ENCODE measurements around the gene CLDND1.
"Not testable (repeated sequence)": the region's sequence is repeated elsewhere in the genome, so short reads cannot be mapped to it uniquely, and the experiment has no call there.

CLDND1 gene

DNA sequence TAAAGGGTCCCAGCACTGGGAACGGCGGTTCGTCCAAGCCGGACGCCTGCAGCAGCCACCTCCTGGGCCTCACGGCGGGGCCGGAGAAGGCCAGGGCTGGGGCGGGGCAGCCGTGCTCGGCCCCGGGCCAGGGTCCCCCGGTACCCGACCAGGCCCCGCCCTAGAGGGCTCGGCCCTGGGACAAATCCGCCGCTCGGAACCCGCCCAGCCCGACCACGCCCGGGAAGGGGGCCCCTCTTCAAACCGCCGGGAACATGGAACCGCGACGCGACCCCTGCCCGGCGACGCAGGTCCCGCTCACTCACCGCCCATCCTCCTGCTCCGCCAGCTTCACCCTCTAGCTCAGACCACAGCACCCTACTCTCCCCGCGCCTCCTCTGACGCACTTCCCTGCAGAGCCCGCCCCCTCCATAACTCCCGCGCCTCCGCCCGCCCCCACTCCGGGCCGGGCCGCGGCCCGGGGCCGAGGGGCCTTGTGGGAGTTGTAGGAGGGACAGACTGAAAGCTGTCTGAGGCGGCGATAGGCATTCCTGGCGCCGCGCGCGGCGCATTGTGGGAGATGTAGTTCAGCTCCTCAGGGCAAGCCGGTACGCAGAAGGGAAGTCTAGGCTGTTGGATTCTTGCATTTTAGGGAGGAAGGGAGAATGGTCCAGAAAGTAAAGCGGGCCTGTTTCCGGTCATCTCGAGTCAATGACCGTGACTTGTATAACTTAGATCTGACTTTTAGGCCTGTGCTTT, at the start of gene CLDND1:
Gene CLDND1 (minus strand): TSS at position 359 of the 738 bp plus-strand sequence. CDS start 1,478 bp downstream, outside the sequence.
- peak; percentile 95 for DNase-seq (ENCODE audit: low spot score)

DNA sequence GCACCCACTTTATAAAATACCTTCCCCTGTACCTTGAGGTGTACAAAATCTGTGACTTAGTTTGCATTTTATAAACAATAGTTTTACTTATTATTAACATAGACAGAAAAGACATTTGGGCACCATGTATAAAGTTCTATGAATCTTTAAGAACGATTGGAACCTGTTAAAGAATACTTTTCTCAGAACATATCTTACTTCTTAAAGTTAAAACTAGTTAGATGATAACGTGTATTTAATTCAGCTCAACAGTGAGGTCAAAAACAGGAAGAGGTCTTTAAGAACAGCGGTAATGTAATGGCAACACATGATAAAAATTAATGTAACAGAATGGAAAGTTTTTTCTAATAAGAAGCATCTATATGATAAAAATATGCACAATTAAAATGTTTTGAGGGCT, 45.7 kb upstream of the CLDND1 start:
- no peak for DNase-seq (ENCODE audit: low spot score)

DNA sequence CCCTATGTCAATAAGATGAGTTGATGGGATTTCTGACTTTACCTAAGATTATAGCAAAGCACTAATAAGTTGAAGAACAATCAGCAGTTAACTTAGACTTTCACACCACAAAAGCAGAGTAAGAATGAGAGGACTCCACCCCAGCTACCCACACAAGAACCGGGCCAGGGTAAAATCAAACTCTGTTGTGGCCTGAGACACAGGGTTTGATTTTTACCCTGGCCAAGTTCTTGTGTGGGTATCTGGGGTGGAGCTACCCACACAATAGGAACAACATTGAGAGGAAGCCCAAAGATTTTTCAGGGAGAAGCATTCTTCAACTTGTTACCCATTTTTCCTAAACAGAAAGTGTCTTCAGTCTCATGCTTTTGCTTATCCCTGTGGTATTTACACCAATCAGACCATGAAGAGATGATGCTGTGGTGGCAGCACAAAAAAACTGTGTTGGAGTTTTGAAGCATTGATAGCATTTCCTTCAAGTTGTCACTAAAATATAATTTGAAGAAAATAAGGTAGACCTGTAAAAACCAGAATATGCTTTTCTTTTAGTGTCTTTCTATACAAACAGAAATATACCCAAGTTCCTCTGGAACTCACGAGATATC, 45.1 kb upstream of the CLDND1 start:
- DNase-seq (ENCODE audit: low spot score) = no peak

DNA sequence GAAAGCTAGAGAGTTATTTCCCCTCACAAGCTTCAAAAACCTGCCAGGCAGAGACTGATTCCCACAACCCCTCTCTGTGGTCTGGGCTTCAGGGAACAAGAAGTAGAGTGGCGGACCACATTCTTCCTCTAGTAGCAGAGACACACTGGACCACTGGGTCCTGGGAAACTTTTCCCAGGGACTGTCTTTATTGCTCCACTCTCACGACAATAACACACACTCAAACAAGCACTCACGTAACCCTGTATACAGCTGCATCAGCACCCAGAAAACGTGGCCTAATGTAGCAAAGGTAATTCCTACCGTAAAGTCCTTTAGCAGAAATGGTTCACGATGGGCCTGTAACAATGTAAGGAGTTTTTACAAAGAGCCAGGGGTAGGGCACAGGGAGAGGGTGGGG, 43.1 kb upstream of the CLDND1 start:
- no peak for DNase-seq (ENCODE audit: low spot score)

DNA sequence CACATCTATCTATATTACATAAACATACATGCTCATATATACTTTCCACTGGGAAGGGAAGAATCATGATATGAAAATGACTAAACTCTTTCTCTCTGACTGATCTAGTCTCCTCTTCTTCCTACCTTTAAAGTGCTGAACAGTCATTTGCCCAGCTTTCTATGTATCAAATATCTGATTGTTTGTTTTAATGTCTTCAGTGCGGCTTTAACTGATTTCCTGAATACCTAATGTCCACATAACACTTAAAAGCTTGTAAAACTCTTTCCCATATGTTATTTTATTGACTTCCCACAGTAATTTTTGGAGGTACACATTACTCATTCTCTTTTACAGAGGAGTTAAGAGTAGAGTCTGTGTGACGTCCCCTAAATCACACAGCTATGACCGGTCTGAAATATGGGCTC, 42.5 kb upstream of the CLDND1 start:
- no peak for DNase-seq (ENCODE audit: low spot score)

DNA sequence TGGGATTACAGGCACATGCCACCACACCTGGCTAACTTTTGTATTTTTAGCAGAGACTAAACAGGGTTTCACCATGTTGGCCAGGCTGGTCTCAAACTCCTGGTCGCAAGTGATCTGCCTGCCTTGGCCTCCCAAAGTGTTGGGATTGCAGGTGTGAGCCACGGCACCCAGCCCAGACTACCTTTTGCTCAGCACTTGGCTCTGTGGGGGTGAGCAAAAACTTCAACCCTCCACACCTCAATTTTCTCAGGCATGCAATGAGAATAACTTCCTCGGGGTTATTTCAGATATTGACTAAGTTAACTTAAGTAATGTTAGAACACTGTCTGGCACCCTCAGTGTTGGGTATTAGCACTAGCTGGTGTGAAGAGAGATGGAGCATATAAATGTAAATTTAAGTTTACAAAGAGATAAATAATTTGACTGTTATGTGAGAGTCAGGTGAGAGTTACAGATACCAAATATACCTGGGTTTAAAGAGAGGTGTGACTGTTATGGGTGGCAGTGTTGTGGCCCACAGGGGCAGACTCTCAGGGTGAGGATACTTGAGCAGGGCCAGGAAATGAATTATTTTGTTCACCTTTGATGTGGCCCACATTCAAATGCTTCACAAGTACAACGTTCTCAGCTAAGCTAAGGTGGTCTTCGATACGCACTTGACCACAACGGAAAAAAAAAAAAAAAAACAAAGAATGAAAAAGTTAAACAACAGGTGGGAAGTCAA, 41.7 kb upstream of the CLDND1 start:
- peak; percentile 65 for DNase-seq (ENCODE audit: low spot score)

DNA sequence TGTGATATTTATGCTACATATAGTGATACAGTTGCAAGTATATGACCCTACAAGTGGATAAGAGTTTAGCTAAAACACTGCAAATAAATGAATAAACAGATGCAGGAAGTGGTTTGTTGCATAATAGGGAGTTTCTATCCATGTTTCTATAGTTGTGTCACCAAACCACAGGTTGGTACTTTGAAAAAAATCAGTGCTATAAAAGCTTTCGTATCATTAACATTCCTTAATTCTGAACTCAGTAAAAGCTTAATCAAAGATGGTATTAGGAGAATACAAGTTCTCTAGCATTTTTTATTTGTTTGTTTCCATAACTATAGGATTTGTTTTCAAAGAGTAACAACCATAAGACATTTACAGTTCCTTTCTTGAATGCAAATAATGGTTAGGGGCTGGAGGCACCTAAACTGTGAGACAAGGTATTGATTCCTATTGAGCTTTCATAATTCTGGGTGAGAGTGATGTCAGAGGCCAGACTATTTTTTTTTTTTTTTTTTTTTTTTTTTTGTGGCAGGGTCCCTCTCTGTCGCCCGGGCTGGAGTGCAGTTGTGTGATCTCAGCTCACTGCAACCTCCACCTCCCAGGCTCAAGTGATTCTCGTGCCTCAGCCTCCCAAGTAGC, 41.1 kb upstream of the CLDND1 start:
- peak; percentile 68 for DNase-seq (ENCODE audit: low spot score)

DNA sequence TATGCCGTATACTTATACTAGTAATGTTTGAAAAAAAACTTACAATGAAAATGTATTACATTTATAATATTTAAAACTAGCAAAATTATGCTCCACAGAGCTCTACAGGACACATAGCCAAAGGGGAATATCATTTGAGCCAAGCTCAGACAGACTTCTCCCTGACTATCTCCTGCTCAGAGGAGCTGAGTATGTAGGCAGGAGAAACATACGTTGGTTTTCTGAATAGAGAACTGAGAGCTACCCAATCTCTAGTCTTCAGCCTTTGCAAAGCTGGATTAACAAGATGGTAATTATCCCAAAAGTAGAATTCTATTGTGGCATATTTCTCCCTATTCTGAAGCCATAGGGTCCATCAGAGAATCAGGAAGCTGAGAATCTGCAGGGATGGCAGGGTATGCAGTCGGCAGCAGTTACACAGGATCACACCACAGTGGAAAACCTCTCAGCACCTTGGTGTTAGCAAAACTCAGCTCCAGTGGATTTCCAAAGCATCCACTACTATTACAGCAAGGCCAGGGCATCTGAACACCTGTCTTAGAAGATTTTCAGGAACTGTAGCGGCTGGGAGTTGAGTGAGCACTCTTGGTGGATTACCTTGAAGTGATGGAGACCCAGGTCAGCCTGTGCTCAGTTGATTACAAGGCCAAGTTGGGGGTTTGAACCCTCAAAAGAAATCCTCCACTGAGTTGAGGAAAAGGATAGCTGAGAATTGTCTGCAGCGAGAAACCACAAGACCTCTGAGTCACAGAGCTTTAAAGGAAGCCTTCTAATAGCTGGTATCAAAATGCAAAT, 39.2 kb upstream of the CLDND1 start:
- peak; percentile 65 for DNase-seq (ENCODE audit: low spot score)

DNA sequence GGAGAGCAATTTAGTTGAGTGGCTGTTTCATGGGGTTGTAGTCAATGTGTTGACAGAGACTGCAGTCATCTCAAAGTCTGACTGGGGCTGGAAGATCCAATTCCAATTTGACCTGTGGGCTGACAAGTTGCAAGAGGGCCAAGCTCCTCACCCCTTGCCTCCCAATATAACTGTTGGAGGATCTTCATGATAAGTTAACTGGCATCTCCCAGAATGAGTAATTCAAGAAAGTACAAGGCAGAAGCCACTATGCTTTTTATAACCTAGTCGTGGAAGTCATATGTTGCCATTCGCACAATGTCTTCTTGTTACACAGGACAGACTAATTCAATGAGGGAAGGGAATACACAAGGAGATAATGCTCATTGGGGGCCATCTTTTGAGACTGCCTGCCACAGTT, 38.2 kb upstream of the CLDND1 start:
- DNase-seq (ENCODE audit: low spot score) = no peak

DNA sequence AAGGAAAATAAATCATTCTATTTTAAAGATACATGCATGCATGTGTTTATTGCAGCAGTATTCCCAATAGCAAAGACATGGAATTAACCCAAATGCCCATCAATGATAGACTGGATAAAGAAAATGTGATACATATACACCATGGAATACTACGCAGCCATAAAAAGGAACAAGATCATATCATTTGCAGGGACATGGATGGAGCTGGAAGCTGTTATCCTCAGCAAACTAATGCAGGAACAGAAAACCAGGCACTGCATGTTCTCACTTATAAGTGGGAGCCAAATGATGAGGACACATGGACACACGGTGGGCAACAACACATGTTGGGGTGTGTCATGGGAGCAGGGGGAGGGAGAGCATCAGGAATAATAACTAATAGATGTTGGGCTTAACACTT, 37.1 kb upstream of the CLDND1 start:
- not testable (repeated sequence) for DNase-seq (ENCODE audit: low spot score)

DNA sequence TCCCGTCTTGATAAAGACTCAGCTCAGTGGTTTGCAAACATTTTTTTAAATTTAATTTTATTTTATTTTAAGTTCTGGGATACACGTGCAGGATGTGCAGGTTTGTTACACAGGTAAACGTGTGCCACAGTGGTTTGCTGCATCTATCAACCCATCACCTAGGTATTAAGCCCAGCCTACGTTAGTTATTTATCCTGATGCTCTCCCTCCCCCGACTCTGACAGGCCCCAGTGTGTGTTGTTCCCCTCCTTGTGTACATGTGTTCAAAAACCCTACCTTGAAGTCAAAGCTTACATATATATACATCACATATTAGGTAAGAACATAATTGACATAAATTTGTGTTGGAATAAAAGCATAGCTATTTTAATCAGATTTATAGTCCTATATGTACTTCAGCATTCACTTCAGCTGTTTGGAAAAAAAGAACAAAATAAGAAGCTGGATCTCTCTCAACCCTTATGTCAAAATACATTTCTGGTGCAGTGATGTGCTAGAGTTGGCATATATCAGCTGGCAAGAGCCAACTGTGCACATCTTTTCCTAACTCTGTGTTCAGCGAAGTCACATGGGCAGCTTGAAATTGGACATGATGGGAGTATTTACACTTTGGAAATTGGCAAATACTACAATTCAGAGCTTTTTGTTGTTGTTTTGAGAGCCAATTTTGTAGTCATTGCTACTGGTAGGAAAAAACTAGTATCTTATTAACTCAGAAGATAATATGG, 35.6 kb upstream of the CLDND1 start:
- no peak for DNase-seq (ENCODE audit: low spot score)

DNA sequence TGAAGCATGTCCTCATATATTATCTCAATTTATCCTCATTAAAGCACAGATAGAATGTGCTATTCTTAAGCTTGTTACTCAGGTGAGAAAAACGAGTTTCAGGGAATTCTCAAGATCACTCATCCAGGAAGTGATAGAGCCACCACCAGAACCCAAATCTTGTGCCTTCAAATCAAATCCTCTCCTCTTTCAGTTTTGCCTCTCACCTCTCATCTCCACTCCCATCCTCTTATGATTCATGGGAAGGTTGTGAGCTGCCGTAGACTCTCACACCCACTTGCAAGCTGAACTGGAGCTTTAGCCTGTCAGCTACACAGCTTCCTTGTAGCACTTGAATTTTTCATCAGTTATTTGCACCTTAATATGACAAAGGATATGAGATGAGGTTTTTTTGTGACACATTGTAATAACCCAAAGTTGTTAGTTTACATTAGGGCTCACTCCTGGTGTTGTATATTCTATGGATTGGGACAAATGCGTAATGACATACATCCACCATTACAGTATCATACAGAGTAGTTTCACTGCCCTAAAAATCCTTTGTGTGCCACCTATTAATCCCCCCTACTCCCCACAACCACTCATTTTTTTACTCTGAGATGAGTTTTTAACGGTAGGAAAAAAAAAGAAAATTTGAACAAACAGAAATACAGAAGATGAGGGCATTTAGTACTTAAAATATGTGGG, 34.8 kb upstream of the CLDND1 start:
- DNase-seq (ENCODE audit: low spot score) = peak; percentile 71

DNA sequence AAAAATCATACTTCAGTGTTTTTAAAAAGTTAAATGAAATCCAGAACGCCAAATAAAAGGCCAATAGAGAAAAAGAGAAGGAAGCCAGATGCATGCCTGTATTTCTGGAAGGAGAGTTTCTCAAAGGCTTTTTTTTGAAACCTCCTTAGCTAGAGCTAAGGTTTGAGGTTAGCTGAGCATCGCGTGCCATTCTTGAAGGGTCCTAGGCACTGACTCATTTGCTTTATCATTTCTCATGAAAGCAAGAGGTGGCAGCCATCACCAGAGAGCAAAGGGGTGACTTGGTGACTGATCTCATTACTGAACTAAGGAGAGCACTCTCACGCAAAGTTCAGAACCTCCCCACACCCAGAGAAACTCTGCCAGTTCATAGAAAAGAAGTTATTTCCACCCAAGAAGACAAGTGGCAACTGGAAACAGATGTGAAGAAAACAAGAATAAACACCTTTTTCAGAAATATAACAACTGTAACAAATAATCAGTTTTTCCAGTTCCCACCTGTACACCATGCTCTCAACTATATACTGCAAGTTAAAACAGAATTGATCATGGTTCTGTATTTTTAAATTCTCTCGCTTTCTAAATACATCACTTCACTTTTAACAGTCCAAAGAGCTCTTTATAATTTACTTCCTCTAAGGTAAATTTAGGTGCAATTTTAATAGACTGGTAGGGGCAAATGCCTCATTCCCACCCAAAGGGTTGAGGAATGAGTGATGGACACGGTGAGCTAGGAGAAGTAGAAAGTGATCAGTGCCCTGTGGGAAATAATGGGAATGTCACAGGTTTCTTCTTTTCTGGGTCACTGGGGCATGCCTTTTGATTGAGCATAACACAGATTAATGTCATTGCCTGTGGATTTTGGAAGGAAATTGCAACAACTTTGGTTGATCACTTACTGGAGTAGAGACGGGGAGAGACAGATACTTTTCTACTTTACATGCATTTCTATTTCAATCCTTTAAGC, 33.7 kb upstream of the CLDND1 start:
- DNase-seq (ENCODE audit: low spot score) = peak; percentile 89

DNA sequence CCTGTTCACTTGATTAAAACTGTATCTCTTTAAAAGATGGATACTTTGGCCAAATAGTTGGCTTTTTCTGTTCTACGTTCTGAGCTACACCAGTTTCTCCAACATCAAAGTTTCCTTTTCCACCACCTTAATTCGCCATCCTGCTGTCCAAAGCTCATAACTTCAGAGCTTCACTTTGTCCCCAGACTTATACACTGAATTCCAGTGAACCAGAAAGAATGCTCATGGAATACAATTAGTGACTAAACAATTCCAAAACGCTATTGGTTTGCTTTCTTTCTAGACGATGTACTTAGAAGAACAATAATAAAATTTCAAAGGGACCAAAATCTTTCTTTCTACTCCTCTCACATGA, 32.3 kb upstream of the CLDND1 start:
- DNase-seq (ENCODE audit: low spot score) = no peak

DNA sequence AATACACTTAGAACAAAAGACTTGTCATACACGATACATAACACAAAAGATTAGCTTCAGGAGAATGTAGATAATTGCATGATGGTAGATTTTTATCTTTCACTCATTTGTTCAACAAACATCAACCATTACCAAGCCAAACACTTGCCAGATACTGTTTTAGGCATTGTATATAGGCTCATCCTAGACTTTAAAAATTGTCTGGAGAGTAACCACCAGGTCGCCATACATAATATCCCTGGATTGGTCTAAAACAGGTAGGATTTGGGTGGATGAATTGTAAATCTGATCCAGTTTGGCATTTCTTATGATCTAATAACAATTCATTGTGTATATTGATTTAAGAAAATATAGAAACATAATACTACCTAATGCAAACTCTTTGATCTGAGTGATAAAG, 31.9 kb upstream of the CLDND1 start:
- DNase-seq (ENCODE audit: low spot score) = no peak

DNA sequence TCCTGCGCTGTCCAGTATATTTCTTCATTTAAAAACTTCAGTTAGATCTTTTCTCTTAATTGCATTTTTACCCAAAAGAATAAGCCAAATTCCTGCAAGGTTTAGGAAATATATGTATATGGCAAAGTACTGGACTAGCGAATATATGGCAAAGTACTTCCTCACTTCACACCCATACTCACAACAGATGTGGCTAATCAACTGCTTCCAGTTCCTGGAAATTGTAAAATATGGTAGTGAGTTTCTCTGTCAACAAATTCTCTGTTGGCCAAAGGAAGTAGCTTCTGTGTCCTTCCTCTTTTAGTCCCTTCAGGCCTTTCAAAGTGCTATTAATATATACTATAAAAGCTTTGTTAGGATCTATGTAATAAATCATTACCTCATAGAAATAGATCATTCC, 31.1 kb upstream of the CLDND1 start:
- no peak for DNase-seq (ENCODE audit: low spot score)

DNA sequence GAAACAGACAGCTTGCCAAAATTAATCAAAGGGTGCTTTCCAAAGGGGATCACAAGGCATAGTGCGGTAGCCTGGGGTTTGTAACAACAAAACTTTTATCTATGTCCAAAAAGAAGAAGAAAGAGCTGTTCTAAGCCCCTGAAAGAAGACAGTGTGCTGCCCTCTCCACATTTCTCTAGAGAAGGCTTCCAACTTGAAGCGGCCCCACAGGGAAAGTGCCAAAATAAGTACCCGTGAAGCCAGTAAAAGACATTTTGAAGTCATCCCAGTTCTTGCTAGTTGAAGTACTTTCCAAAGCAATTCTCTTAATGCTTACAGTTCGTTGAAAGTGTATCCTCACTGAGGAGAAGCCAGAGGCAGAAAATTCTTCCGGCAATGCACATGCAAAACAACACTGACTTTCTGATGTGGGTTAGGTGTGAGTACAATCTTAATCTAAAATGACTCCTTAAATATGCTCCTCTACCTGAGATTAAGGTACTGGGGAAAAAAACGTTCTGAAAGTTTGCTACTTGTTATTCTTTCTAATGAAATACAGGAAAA, 30.4 kb upstream of the CLDND1 start:
- DNase-seq (ENCODE audit: low spot score) = no peak

DNA sequence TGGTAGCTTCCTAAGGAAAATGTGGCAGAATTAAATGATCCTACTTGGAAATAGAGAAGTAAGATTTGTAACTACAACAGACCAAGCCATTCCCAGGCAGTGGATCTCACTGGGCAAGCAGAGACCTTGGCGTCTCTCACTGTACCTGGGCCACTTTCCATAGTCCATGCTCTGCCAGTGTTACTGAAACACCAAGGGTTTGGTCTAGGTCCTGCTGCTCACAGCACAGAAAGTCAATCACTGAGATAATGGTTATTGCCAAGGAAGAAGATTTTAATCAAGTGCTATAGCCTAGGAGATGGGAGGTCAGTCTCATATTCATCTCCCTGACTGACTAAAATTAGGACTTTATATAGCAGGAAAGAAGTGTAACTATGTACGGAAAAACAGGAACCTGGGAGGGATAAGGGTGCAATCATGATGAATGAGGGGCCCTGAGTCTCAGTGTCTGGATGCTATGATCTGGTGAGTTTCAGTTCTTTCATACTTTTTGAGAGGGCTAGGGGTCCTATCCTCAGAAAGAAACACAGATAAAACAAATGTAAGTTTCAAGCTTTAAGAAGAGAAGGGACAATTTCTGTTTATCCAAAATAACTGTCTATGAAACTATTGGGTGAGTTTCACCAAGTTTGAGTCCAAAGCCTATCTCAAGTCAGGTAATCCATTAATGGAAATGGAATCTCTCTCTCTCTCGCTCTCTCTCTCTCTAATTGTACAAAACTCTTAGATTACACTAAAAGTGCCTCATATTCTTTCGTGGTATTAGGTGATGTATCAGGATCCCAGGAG, 29.7 kb upstream of the CLDND1 start:
- no peak for DNase-seq (ENCODE audit: low spot score)
